ENCODE data around the gene CERS4. TPM values are rescaled to one million over a fixed set of nuclear protein-coding genes. Genes with fewer than 3 reads are reported as not detected.
"Not testable (repeated sequence)": the region's sequence is repeated elsewhere in the genome, so short reads cannot be mapped to it uniquely, and the experiment has no call there.

Gene CERS4
- polyA plus RNA-seq, 1 donor from 2014 or later: 59.3 TPM

DNA sequence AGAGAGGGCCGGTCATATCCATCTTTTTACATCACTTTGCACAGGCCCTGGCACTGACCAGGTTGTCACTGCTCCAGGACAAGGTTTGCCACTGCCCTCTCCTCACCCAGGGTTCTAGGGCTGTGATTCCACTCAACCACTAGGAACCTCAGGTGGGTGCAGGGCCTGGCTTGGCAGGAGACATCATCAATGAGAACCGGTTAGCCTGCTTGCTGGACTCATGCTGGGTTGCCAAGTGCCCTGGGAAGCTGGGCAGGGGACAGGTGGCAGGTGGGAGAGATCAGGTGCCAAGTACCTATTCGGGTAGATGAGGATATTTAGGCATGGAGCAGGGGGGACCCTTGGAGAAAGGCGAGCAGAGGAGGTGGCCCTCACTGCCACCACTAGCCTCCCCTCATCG, 4.2 kb upstream of the CERS4 start:
- Histone ChIP-seq H3K9me3 (ENCODE audit: low read length) (no peaks in the 10 kb centered on the region), H4K20me1 (ENCODE audit: insufficient read depth) (no peaks in the 10 kb centered on the region), H3K4me2 (ENCODE audit: low read length) (no peak overlapping the region)

DNA sequence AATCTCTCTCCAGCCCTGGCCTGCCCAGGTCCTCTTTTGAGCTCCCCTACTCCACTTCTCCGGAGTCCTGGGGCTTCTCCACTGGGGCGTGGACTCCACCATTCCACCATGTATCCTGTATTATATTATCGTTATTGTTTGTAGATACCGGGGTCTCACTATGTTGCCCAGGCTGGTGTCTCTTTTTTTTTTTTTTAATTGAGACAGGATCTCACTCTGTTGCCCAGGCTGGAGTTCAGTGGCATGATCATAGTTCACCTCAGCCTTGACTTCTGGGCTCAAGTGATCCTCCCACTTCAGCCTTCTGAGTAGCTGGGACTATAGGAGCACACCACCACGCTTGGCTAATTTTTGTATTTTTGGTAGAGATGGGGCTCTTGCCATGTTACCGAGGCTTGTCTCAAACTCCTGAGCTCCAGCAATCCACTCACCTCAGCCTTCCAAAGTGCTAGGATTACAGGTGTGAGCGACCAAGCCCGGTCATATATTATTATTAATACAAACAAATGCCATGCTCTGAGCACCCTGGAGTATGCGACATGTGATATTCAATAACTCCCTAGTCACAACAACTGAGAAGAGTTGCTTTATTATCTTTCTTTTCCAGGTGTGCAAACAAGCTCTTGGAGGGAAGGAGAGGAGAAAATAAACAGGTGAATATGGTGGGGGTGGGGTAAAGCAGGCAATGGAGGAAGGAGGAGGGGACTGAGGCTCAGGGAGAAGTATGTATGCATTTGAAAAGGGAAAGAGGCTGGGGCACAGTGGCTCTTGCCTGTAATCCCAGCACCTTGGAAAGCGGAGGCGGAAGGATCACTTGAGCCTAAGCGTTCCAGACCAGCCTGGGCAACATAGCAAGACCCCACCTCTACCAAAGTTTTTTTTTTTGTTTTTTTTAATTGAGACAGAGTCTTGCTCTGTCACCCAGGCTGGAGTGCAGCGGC, 2.8 kb upstream of the CERS4 start:
- H3K36me3 ChIP-seq (ENCODE audit: insufficient read depth, low read length): no peaks in the 10 kb centered on the region
- no peak overlapping the region for H3K4me3 ChIP-seq (ENCODE audit: low read length)
- H3K9me3 ChIP-seq (ENCODE audit: low read length): no peaks in the 10 kb centered on the region
- H3K9me2 ChIP-seq (ENCODE audit: insufficient read depth, low read length): no peaks in the 10 kb centered on the region
- TF ChIP-seq EP300 (conservative IDR thresholded peaks at IDR 0.05; ENCODE audit: poor library complexity, severe bottlenecking): no peak
- no peaks in the 10 kb centered on the region for H3F3A ChIP-seq (ENCODE audit: insufficient read depth, low read length, poor library complexity, severe bottlenecking)
- H3K27me3 ChIP-seq (ENCODE audit: insufficient read depth, low read depth, low read length): no peaks in the 10 kb centered on the region
- H3K27ac ChIP-seq (ENCODE audit: low read length): no peak overlapping the region
- H3K9ac ChIP-seq (ENCODE audit: low read length): no peak overlapping the region
- no peak overlapping the region for H3K4me2 ChIP-seq (ENCODE audit: low read length)
- H3K79me2 ChIP-seq (replicated peaks; ENCODE audit: insufficient read depth, low read length): peaks cover 13% of the 10 kb centered on the region
- no peak overlapping the region for H2AFZ ChIP-seq (ENCODE audit: low read depth, low read length)
- no peaks in the 10 kb centered on the region for H4K20me1 ChIP-seq (ENCODE audit: insufficient read depth)

More for the DNA sequence above, 4.2 kb upstream of the CERS4 start:
- no peak for TF ChIP-seq POLR2AphosphoS5 (IDR thresholded peaks at IDR 0.05)
- TF ChIP-seq SMC3 (conservative IDR thresholded peaks at IDR 0.05; ENCODE audit: poor library complexity): no peak
- TF ChIP-seq EP300 (conservative IDR thresholded peaks at IDR 0.05; ENCODE audit: poor library complexity, severe bottlenecking): no peak
- TF ChIP-seq TAF1 (IDR thresholded peaks at IDR 0.05; ENCODE audit: low read depth): no peak
- TF ChIP-seq EZH2 (IDR thresholded peaks at IDR 0.05; ENCODE audit: borderline replicate concordance, insufficient read depth, low read length, poor library complexity, severe bottlenecking): no peak
- TF ChIP-seq, protein P1, sequence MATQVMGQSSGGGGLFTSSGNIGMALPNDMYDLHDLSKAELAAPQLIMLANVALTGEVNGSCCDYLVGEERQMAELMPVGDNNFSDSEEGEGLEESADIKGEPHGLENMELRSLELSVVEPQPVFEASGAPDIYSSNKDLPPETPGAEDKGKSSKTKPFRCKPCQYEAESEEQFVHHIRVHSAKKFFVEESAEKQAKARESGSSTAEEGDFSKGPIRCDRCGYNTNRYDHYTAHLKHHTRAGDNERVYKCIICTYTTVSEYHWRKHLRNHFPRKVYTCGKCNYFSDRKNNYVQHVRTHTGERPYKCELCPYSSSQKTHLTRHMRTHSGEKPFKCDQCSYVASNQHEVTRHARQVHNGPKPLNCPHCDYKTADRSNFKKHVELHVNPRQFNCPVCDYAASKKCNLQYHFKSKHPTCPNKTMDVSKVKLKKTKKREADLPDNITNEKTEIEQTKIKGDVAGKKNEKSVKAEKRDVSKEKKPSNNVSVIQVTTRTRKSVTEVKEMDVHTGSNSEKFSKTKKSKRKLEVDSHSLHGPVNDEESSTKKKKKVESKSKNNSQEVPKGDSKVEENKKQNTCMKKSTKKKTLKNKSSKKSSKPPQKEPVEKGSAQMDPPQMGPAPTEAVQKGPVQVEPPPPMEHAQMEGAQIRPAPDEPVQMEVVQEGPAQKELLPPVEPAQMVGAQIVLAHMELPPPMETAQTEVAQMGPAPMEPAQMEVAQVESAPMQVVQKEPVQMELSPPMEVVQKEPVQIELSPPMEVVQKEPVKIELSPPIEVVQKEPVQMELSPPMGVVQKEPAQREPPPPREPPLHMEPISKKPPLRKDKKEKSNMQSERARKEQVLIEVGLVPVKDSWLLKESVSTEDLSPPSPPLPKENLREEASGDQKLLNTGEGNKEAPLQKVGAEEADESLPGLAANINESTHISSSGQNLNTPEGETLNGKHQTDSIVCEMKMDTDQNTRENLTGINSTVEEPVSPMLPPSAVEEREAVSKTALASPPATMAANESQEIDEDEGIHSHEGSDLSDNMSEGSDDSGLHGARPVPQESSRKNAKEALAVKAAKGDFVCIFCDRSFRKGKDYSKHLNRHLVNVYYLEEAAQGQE (IDR thresholded peaks at IDR 0.05; ENCODE audit: borderline replicate concordance): no peak
- no peak for TF ChIP-seq RAD21 (conservative IDR thresholded peaks at IDR 0.05)
- TF ChIP-seq, protein P2, sequence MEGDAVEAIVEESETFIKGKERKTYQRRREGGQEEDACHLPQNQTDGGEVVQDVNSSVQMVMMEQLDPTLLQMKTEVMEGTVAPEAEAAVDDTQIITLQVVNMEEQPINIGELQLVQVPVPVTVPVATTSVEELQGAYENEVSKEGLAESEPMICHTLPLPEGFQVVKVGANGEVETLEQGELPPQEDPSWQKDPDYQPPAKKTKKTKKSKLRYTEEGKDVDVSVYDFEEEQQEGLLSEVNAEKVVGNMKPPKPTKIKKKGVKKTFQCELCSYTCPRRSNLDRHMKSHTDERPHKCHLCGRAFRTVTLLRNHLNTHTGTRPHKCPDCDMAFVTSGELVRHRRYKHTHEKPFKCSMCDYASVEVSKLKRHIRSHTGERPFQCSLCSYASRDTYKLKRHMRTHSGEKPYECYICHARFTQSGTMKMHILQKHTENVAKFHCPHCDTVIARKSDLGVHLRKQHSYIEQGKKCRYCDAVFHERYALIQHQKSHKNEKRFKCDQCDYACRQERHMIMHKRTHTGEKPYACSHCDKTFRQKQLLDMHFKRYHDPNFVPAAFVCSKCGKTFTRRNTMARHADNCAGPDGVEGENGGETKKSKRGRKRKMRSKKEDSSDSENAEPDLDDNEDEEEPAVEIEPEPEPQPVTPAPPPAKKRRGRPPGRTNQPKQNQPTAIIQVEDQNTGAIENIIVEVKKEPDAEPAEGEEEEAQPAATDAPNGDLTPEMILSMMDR (IDR thresholded peaks at IDR 0.05; ENCODE audit: poor library complexity, severe bottlenecking): no peak
- H3K36me3 ChIP-seq (ENCODE audit: insufficient read depth, low read length): no peaks in the 10 kb centered on the region
- no peaks in the 10 kb centered on the region for H3K27me3 ChIP-seq (ENCODE audit: insufficient read depth, low read depth, low read length)
- H3K27ac ChIP-seq (ENCODE audit: low read length): no peak overlapping the region
- no peak overlapping the region for H3K9ac ChIP-seq (ENCODE audit: low read length)
- no peak overlapping the region for H3K4me3 ChIP-seq (ENCODE audit: low read length)
- no peaks in the 10 kb centered on the region for H3K79me2 ChIP-seq (replicated peaks; ENCODE audit: insufficient read depth, low read length)
- no peaks in the 10 kb centered on the region for H3K9me2 ChIP-seq (ENCODE audit: insufficient read depth, low read length)
- no peak overlapping the region for H2AFZ ChIP-seq (ENCODE audit: low read depth, low read length)
- H3F3A ChIP-seq (ENCODE audit: insufficient read depth, low read length, poor library complexity, severe bottlenecking): no peaks in the 10 kb centered on the region

DNA sequence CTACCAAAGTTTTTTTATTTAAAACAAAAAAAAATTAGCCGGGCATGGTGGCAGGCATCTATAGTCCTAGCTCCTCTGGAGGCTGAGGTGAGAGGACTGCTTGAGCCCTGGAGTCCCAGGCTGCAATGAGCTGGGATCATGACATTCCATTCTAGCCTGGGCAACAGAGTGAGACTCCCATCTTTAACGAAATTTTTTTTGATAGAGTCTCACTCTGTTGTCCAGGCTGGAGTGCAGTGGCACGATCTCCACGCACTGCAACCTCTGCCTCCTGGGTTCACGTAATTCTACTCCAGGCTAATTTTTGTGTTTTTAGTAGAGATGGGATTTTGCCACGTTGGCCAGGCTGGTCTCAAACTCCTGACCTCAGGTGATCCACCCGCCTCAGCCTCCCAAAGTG, 1.8 kb upstream of the CERS4 start:
- not testable (repeated sequence) for H3K9ac ChIP-seq (ENCODE audit: low read length); H3K4me3 ChIP-seq (ENCODE audit: low read length); H4K20me1 ChIP-seq (ENCODE audit: insufficient read depth); H3K9me2 ChIP-seq (ENCODE audit: insufficient read depth, low read length); H3F3A ChIP-seq (ENCODE audit: insufficient read depth, low read length, poor library complexity, severe bottlenecking); H3K36me3 ChIP-seq (ENCODE audit: insufficient read depth, low read length); H3K4me2 ChIP-seq (ENCODE audit: low read length); H3K27me3 ChIP-seq (ENCODE audit: insufficient read depth, low read depth, low read length); H3K27ac ChIP-seq (ENCODE audit: low read length); H3K9me3 ChIP-seq (ENCODE audit: low read length); H2AFZ ChIP-seq (ENCODE audit: low read depth, low read length)
- peaks cover 13% of the 10 kb centered on the region for H3K79me2 ChIP-seq (replicated peaks; ENCODE audit: insufficient read depth, low read length)

All from neural cell (in vitro differentiated cells).